HepG2 (cell line): Measurements from ENCODE around the gene MYH10. TPM values are rescaled to one million over a fixed set of nuclear protein-coding genes. Genes with fewer than 3 reads are reported as not detected.
A peak's percentile ranks its signal among the peaks of the same experiment; 100 is the strongest.

Experiments
- ATAC-seq: fragments of 200-7000 bp; cut with Tn5 transposase; 3 replicates; pipeline ENCODE4 v1.9.1; 2020; ENCODE audit warnings: mild to moderate bottlenecking, moderate library complexity
- BruUV-seq: library from RNA; stranded (reverse); fragments of 400-500 nt; replicated peaks from 2 replicates; lab custom pipeline; 2021; lab: Mats Ljungman, UMichigan
- CTCF ChIA-PET: fragments of 300-600 bp; formaldehyde crosslinking; extraction: SDS; loops from one replicate; lab custom pipeline; 2021; ENCODE audit warnings: low total read pairs, inconsistent platforms, low intra/inter-chr PET ratio; lab: Yijun Ruan, JAX
- POLR2A ChIA-PET: fragments of 350-600 bp; sonication (Branson Sonifier 250); formaldehyde crosslinking; loops from one replicate; lab custom pipeline; 2020; ENCODE audit warnings: antibody characterized with exemption, inconsistent platforms; lab: Yijun Ruan, JAX
- DNase-seq: peaks from one replicate; pipeline ENCODE4 v3.0.0-alpha.2; 2015; ENCODE audit warnings: low spot score
- FAIRE-seq: peaks from 3 replicates; lab custom pipeline; 2011; peaks lifted over from hg19 to GRCh38; lab: Jason Lieb, UNC
- H2AFZ ChIP-seq: one replicate; pipeline ENCODE4 v1.6.1; 2011; ENCODE audit warnings: low read length, inconsistent platforms
- H3K27ac ChIP-seq: fragments of 300-600 bp; 3 replicates; pipeline ENCODE4 v1.8.0; 2011; ENCODE audit warnings: mixed run types, mild to moderate bottlenecking, mixed read lengths, low read length, inconsistent platforms; ENCODE audit not compliant: insufficient read depth; ENCODE audit errors: extremely low read length
- H3K27me3 ChIP-seq, 2 experiments: fragments of 200-600 bp in 1 of 2; 2 replicates in 1 of 2; 3 replicates in 1 of 2; pipeline versions ENCODE4 v1.6.0 to v1.8.0; 2011; ENCODE audit warnings: low read length in 2 of 2, mild to moderate bottlenecking in 2 of 2, moderate library complexity in 2 of 2, inconsistent platforms in 1 of 2; ENCODE audit not compliant: insufficient read depth in 2 of 2, control insufficient read depth in 1 of 2
- H3K36me3 ChIP-seq, 2 experiments: fragments of 200-600 bp in 1 of 2; replicated peaks in 1 of 2; 2 replicates in 1 of 2; 3 replicates in 1 of 2; pipeline versions ENCODE4 v1.5.1 to v1.8.0; 2011; ENCODE audit warnings: low read length in 2 of 2, inconsistent platforms in 1 of 2; ENCODE audit not compliant: insufficient read depth in 2 of 2, control insufficient read depth in 1 of 2
- H3K4me1 ChIP-seq: 2 replicates; pipeline ENCODE4 v1.5.1; 2012; ENCODE audit warnings: low read length, inconsistent platforms; ENCODE audit not compliant: insufficient read depth
- H3K4me2 ChIP-seq: 2 replicates; pipeline ENCODE4 v1.6.0; 2011; ENCODE audit warnings: low read depth, low read length, inconsistent platforms
- H3K4me3 ChIP-seq, 3 experiments: fragments of 200-600 bp in 1 of 3; sonication (generic), shearing (Covaris generic) in 1 of 3; replicated peaks in 1 of 3; 2 replicates each; pipeline ENCODE4 v1.5.1; 2011 to 2016; ENCODE audit warnings: low read length in 3 of 3, inconsistent platforms in 2 of 3, low read depth in 2 of 3, mild to moderate bottlenecking in 2 of 3, control low read depth in 1 of 3, mixed read lengths in 1 of 3; ENCODE audit not compliant: insufficient read depth in 1 of 3
- H3K79me2 ChIP-seq: one replicate; pipeline ENCODE4 v1.6.1; 2011; ENCODE audit warnings: low read length, inconsistent platforms; ENCODE audit not compliant: insufficient read depth
- H3K9ac ChIP-seq: 2 replicates; pipeline ENCODE4 v1.6.0; 2011; ENCODE audit warnings: mild to moderate bottlenecking, low read depth, low read length, inconsistent platforms; ENCODE audit not compliant: insufficient read depth
- H3K9me3 ChIP-seq: 2 replicates; pipeline ENCODE4 v1.5.1; 2012; ENCODE audit warnings: mild to moderate bottlenecking, low read length
- H4K20me1 ChIP-seq: 2 replicates; pipeline ENCODE4 v1.6.0; 2011; ENCODE audit warnings: inconsistent platforms, mild to moderate bottlenecking, low read length, moderate library complexity; ENCODE audit not compliant: insufficient read depth
- POLR2G ChIP-seq: fragments of 200-400 bp; formaldehyde crosslinking; IDR thresholded peaks from 2 replicates; pipeline ENCODE4 v1.6.1; 2018; ENCODE audit warnings: mild to moderate bottlenecking, low read depth, low read length, moderate library complexity
- RBM22 ChIP-seq: fragments of 200-400 bp; formaldehyde crosslinking; optimal IDR thresholded peaks from 2 replicates; pipeline ENCODE3; 2017; ENCODE audit warnings: mild to moderate bottlenecking, low read length, moderate library complexity
- SNAI1 ChIP-seq: sonication (generic); formaldehyde crosslinking; IDR thresholded peaks from 2 replicates; pipeline ENCODE4 v1.5.0; 2020; ENCODE audit warnings: mild to moderate bottlenecking, missing genetic modification reagents, borderline replicate concordance
- ZNF343 ChIP-seq: sonication (generic); formaldehyde crosslinking; IDR thresholded peaks from 2 replicates; pipeline ENCODE4 v1.4.0; 2020; ENCODE audit warnings: mild to moderate bottlenecking, missing genetic modification reagents
- ZSCAN25 ChIP-seq: sonication (generic); formaldehyde crosslinking; IDR thresholded peaks from 2 replicates; pipeline ENCODE4 v1.8.0; 2022; ENCODE audit warnings: mild to moderate bottlenecking, missing genetic modification reagents
- WGBS: methylation state at CpG from one replicate; pipeline ENCODE4 v1.1.6; 2017; ENCODE audit warnings: low lambda C conversion rate; 5-methylcytosine and 5-hydroxymethylcytosine counted together
- in situ Hi-C: cut with HindIII; loops from 2 replicates; pipeline ENCODE4 v1.10.0; 2017; ENCODE audit warnings: low pct_unique_long_range_greater_than_20kb; ENCODE audit not compliant: extremely low pct_ligation_motif_present
- intact Hi-C: fragments of 100-400 bp; cut with micrococcal nuclease; formaldehyde crosslinking; loops from one replicate; pipeline ENCODE4 v1.10.0; 2022; ENCODE audit not compliant: unreplicated experiment
- polyA plus RNA-seq, 8 experiments: library from polyadenylated mRNA; depleted of rRNA in 3 of 8; stranded (reverse) in 7 of 8; unstranded in 1 of 8; fragments of >200 nt; fragmentation: Illumina TruSeq in 4 of 8; extraction: Trizol in 4 of 8; gene quantifications; 2 replicates each; pipeline versions ENCODE4 v1.2.1 to v1.2.3, GENCODE V29; 2011 to 2016; ENCODE audit warnings: low read depth in 4 of 8, missing spikeins in 1 of 8, mixed read lengths in 1 of 8; ENCODE audit not compliant: insufficient read depth in 1 of 8
- total RNA-seq, 5 experiments: library from RNA; depleted of rRNA; stranded (reverse); fragments of >200 nt; fragmentation: Illumina TruSeq; extraction: Trizol; gene quantifications; 2 replicates each; pipeline ENCODE4 v1.2.3, GENCODE V29; 2016; ENCODE audit warnings: low read depth in 1 of 5

The MYH10 gene
- total and polyA plus RNA-seq, 2 of the 13 experiments (the other 11 are each of a cell fraction or from before 2014, with no cell fraction given) = 43.4 to 68.6 TPM

DNA sequence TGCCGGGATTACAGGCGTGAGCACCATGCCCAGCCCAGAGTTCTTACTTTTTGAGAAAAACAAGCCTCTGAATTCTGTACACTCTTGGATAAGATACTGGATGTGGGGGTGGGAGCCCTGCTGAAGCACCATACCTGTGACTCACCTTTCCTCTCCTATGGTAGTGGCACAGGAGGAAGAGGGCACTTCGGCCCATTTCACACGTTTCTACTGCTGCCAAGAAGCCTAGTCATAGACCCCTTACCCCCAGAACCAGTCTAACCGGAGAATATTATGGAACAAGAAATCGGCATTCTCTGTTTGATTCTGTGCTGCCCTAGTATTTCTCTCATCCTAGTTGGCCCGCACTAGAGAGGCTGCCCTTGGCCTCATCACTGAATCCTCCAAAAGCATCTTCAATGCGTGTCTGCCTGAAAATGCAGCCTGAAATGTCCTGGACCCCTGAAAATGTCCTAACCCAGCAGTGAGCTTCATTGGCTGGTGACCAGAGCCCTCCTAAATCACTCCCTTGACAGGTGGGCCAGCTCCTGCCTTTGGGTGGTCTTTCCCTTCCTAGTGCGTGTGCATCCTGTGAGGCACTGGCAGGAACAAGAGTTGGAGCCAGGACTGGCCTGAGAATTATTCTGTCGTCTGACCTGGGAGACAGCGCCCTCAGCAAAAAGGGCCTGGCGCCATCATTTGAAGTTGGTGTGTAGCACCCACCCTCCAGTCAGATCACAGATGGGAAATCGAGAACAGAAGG, 156.9 kb downstream of the MYH10 start:
- Histone ChIP-seq H2AFZ (no peak overlapping the region), H3K36me3 (peaks cover 26 to 90% of the 10 kb centered on the region in 2 experiments), H3K4me2 (no peak overlapping the region), H3K27ac (no peak overlapping the region), H3K4me1 (peaks cover 15% of the 10 kb centered on the region), H3K27me3 (no peaks in the 10 kb centered on the region), H3K79me2 (no peaks in the 10 kb centered on the region), H4K20me1 (peaks cover 9% of the 10 kb centered on the region; the same call in 1 of the 2 replicates), H3K4me3 (no peak overlapping the region), H3K9ac (no peak overlapping the region), H3K9me3 (no peaks in the 10 kb centered on the region)
- ATAC-seq = no peak
- ChIA-PET POLR2A (no interaction called here), CTCF (no interaction called here)
- in situ Hi-C loops (no loop called here), intact Hi-C loops (no loop called here)
- no TSS peak for BruUV-seq
- no peak for FAIRE-seq
- TF ChIP-seq POLR2G (peak; percentile 36; the same call in 1 of the 2 replicates), ZNF343 (CRISPR knock-in tag) (no peak), RBM22 (peak; percentile 65)
- 97% methylated on average over 13 of the region's 13 CpGs for WGBS
- no peak for DNase-seq

GRCh38 chr17:8472663-8473062, 157.9 kb downstream of the MYH10 start:
- intact Hi-C loops (no loop called here), in situ Hi-C loops (no loop called here)
- no TSS peak for BruUV-seq
- TF ChIP-seq SNAI1 (CRISPR knock-in tag) (no peak), ZSCAN25 (CRISPR knock-in tag) (no peak), RBM22 (peak; percentile 52)
- ATAC-seq = no peak
- no peak overlapping the region for H3K9ac ChIP-seq
- H3K9me3 ChIP-seq = no peaks in the 10 kb centered on the region
- ChIA-PET CTCF (no interaction called here), POLR2A (no interaction called here)
- H2AFZ ChIP-seq = no peak overlapping the region
- no peak overlapping the region for H3K27ac ChIP-seq
- no peak overlapping the region for H3K4me3 ChIP-seq
- peaks cover 28 to 88% of the 10 kb centered on the region in 2 experiments for H3K36me3 ChIP-seq
- H3K4me1 ChIP-seq = peaks cover 6% of the 10 kb centered on the region
- WGBS = 97% methylated on average over 8 of the region's 8 CpGs
- no peak for DNase-seq
- no peak for FAIRE-seq
- H3K27me3 ChIP-seq = no peaks in the 10 kb centered on the region
- peaks cover 1% of the 10 kb centered on the region for H3K79me2 ChIP-seq
- no peak overlapping the region for H3K4me2 ChIP-seq
- H4K20me1 ChIP-seq = peaks cover 9% of the 10 kb centered on the region; the same call in 1 of the 2 replicates
